A172 (cell line): Measurements from ENCODE around the gene MBD6. TPM values are rescaled to one million over a fixed set of nuclear protein-coding genes. Genes with fewer than 3 reads are reported as not detected.
"Not testable (repeated sequence)": the region's sequence is repeated elsewhere in the genome, so short reads cannot be mapped to it uniquely, and the experiment has no call there.

ENCODE experiments used
- DNase-seq: peaks from one replicate; pipeline ENCODE4 v3.0.0-alpha.2; 2015; ENCODE audit warnings: low spot score
- total RNA-seq: library from RNA; depleted of rRNA; stranded (reverse); fragments of >200 nt; shearing (Covaris generic); gene quantifications from 2 replicates; pipeline ENCODE4 v1.2.3, GENCODE V29; 2014

MBD6 gene
- total RNA-seq, 1 experiment from 2014 or later, result 11.8 TPM

DNA sequence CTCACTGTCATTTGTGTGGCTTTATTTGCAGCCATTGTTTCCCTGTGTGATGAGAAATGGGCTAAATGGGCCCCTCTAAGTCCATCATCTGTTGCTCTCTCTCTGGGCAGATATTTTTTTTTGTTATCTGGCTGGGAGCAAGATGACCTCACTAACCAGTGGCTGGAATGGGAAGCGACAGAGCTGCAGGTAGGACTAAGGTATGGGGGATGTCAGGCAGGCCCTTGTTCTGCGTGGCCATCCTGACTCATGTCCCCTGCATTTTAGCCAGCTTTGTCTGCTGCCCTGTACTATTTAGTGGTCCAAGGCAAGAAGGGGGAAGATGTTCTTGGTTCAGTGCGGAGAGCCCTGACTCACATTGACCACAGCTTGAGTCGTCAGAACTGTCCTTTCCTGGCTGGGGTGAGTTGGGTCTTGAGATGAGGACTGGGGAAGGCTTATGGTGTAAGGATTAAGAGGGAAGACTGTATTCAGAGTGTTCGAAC lies 33.4 kb upstream of the MBD6 start:
- no peak for DNase-seq

DNA sequence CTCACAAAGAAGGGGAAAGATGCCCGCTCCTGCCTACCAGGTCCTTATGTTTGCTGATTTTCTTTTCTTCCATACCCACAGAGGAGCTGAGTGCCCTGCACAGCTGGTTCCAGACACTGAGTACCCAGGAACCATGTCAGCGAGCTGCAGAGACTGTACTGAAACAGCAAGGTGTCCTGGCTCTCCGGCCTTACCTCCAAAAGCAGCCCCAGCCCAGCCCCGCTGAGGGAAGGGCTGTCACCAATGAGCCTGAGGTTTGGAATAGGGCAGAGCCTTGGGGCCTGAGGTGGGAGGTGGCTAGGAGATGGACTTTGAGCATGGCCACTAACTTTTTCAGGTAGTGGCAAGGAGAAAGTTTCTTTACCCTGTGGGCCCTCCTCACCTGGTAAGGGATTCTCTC lies 32.5 kb upstream of the MBD6 start:
- no peak for DNase-seq

DNA sequence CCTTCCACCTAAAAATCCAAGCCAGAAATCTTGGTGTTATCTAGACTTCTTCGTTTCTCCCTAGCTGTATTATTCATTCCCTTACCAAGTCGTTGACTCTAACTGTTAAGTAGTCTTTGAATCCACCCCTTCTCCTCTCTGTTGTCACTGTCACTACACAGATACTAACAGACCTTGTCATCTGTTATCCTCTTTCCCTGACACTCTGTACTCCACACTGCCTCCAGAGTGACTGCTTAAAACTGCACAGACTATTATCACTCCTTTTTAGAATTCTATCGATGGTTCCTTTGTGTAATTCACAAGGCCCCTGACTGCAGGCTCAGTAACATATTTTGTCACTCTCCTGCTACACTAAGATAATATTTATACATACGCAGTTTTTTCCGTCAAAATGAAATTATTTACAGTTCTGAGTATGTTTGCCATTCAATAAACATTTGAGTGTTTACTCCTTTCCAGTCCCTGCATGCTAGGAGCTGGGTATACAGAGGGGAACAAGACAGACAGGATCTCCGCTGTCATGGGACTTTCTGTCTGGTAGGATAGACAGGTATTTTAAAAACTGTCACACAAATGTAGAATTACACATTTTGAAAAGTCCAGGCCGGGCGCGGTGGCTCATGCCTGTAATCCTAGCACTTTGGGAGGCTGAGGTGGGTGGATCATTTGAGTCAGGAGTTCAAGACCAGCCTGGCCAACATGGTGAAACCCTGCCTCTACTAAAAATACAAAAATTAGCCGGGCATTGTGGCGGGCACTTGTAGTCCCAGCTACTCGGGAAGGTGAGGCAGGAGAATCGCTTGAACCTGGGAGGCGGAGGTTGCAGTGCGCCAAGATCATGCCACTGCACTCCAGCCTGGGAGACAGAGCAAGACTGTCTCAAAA lies 31.0 kb upstream of the MBD6 start:
- DNase-seq, result no peak

DNA sequence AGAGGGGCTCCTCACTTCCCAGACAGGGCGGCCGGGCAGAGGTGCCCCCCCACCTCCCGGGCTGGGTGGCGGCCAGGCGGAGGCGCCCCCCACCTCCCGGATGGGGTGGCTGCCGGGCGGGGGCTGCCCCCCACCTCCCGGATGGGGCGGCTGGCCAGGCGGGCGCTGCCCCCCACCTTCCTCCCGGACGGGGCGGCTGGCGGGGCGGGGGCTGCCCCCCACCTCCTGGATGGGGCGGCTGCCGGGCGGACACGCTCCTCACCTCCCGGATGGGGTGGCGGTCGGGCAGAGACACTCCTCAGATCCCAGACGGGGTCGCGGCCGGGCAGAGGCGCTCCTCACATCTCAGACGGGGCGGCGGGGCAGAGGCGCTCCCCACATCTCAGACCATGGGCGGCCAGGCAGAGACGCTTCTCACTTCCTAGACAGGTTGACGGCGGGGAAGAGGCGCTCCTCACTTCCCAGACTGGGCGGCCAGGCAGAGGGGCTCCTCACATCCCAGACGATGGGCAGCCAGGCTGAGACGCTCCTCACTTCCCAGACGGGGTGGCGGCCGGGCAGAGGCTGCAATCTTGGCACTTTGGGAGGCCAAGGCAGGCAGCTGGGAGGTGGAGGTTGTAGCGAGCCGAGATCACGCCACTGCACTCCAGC lies 27.4 kb upstream of the MBD6 start:
- DNase-seq, result not testable (repeated sequence)

- DNase-seq, result no peak
These were observed 25.8 kb upstream of the MBD6 start for GRCh38 chr12:57496822-57497221.

DNA sequence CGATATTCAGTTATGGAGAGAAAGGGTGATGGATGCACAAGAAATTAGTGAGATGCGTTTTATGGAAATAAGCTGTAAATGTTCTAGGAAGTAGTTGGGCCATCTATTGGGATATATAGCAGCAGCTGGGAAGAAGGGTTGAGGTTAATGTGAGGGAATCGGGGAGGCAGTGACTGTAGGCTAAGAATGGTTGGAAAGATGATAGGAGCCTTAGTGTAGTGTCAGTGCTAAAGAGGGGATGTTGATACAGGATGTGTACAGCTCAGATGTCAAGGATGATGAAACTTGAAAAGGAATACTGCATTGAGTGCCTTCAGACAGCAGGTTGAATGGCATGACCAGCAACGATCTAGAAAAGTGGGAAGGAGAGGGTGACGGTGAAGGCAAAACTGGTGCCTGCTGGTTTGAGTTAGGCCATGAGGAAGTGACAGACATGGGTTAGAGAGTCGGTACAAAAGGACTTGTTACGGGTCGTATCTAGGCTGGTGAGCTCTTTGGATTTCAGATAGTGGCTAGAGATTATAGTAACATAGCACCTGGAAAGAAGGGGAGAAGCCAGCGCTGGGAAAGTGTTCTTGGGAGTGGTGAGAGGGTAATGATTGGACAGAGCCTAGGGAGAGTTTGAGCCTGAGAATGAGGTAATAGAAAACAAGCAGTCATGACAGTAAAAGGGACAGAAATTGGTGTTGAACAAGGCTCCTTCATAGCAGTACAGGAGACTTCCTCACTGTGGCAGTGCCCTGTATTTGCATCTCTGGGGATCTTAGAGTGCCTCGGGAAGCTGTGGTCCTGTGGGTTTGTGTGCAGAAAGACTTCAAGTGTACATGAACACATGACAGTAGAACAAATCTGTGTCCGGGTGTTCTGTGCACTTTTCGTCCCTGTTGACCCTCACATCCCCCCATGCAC lies 25.1 kb upstream of the MBD6 start:
- DNase-seq, result no peak

DNA sequence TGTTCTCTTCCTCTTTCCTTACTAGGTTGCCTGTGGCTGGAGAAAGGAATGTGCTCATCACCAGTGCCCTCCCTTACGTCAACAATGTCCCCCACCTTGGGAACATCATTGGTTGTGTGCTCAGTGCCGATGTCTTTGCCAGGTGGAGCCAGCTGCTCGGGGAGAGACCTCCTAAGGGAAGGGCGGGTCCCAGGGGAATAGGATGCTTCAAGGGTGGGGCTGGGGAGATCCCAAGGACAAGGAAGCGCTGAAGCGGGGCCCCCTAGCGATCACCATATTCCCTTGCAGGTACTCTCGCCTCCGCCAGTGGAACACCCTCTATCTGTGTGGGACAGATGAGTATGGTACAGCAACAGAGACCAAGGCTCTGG lies 24.5 kb upstream of the MBD6 start:
- DNase-seq, result no peak

DNA sequence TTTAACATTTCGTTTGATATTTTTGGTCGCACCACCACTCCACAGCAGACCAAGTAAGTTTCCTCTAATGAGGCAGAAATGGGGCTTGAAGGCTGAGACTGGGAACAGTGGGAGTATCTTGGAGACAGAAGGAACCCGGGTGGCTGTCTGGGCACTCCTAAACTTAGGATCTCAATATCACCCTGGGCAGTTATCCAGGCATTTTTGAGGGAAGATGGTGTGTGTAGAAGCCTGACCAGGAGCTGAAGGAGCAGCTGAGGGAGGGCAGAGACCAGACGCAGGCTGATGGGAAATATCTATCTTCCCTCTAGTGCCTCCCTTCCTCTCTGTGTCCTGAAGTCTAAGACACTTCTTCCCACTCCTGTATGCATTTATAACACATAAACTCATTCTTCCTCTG lies 24.1 kb upstream of the MBD6 start:
- DNase-seq, result no peak

- DNase-seq, result no peak
These were observed 22.4 kb upstream of the MBD6 start for GRCh38 chr12:57500213-57500612.

GRCh38 chr12:57502311-57502969 lies 20.2 kb upstream of the MBD6 start:
- DNase-seq, result not testable (repeated sequence)

GRCh38 chr12:57506541-57506940 lies 16.1 kb upstream of the MBD6 start:
- DNase-seq, result not testable (repeated sequence)

- DNase-seq, result not testable (repeated sequence)
These were observed 14.8 kb upstream of the MBD6 start for GRCh38 chr12:57507796-57508195.

DNA sequence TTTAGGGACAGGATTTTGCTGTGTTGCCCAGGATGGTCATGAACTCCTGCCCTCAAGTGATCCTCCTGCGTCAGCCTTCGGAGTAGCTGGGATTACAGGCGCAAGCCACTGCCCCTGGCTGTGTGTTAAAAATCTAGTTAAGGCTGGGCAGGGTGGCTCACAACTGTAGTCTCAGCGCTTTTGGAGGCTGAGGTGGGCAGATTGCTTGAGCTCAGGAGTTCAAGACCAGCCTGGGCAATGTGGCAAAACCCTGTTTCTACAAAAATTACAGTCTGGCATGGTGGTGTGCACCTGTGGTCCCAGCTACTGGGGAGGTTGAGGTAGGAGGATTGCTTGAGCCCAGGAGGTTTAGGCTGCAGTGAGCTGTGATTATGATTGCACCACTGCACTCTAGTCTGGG lies 11.5 kb upstream of the MBD6 start:
- no peak for DNase-seq

DNA sequence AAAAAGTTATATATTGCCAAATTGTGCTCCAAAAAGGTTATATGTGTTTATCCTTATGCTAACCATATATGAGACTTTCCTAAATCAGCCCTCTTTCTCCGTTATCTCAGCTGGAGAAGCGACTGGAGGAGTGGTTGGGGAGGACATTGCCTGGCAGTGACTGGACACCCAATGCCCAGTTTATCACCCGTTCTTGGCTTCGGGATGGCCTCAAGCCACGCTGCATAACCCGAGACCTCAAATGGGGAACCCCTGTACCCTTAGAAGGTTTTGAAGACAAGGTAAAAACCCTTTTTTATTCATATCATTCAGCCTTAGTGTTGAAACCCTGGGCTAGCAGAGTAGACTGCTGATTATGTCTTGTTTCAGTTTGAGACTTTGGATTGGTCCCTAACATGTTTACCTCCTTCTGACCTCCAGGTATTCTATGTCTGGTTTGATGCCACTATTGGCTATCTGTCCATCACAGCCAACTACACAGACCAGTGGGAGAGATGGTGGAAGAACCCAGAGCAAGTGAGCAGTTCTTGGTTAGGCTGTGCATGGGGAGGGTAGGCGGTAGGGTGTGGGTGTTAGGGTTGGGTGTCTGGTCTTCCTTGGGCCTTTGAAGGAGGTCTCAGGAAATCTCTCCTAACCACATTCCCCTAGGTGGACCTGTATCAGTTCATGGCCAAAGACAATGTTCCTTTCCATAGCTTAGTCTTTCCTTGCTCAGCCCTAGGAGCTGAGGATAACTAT lies 10.9 kb upstream of the MBD6 start:
- no peak for DNase-seq

DNA sequence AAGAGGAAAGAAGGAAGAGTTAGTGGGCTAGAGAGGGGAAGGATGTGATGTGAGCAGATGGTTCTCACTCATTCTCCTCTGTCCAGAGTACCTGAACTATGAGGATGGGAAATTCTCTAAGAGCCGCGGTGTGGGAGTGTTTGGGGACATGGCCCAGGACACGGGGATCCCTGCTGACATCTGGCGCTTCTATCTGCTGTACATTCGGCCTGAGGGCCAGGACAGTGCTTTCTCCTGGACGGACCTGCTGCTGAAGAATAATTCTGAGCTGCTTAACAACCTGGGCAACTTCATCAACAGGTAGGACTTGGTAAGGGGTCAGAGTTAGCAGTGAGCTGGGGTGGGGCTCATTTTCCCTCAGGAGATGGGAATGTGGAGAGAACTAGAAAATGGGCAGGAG lies 10.0 kb upstream of the MBD6 start:
- DNase-seq, result no peak

- DNase-seq, result no peak
These were observed 9.4 kb upstream of the MBD6 start for GRCh38 chr12:57513266-57513665.

DNA sequence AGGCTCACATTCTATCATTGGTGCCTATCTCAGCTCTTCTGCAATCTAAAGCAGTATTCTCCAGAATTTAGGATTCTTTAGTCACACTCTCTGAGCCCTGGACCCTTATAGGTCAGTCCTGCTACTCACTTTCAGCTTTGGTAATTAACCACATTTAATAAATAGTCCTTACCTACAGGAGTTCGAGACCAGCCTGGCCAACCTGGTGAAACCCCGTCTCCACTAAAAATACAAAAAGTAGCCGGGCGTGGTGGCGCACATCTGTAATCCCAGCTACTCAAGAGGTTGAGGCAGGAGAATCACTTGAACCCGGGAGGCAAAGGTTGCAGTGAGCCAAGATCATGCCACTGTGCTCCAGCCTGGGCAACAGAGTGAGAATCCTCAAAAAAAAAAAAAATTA lies 8.9 kb upstream of the MBD6 start:
- DNase-seq, result not testable (repeated sequence)

GRCh38 chr12:57514246-57514645 lies 8.4 kb upstream of the MBD6 start:
- not testable (repeated sequence) for DNase-seq

DNA sequence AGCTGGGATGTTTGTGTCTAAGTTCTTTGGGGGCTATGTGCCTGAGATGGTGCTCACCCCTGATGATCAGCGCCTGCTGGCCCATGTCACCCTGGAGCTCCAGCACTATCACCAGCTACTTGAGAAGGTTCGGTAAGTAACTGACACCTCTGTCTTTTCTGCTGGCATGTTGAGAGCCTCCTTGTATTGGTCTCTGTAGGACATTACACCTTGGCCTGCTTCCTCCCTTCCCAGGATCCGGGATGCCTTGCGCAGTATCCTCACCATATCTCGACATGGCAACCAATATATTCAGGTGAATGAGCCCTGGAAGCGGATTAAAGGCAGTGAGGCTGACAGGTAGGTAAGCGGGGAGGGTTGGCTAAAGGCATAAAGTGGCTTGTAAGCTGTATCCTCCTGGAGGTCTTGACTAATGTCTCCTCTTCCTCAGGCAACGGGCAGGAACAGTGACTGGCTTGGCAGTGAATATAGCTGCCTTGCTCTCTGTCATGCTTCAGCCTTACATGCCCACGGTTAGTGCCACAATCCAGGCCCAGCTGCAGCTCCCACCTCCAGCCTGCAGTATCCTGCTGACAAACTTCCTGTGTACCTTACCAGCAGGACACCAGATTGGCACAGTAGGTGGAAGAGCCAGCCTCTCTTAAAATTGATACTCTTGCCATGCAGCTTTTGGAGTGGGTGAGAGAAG lies 7.8 kb upstream of the MBD6 start:
- no peak for DNase-seq

DNA sequence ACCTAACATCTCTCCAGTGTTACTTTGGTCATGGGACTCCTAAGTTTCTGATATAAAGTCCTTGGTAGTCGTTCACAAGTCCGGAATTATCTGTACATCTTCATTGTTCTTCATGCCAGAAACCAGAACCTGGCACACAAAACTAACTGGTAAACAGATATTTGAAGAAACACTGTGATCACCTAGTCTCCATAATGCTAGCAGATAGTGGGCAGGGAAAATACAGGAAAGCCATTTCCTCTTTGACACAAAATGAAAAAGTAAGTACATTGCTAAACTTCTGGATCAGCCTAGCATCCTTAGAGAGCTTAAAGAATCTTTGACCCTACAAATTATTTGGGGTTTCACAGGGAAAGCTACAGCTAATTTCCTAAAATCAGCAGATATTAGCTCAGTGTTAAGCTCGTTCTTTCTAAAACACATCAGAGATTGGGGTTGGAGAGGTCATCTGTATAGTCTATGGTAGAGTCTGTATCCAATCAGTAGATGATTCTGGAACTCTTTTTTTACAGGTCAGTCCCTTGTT lies 7.2 kb upstream of the MBD6 start:
- DNase-seq, result no peak
